Skin epidermis (tissue), 12 donors: ENCODE results near the gene BCR.
"Not testable (repeated sequence)": the region's sequence is repeated elsewhere in the genome, so short reads cannot be mapped to it uniquely, and the experiment has no call there.

Source experiments
- H3K27ac ChIP-seq, 21 experiments: fragments of 200-600 bp; sonication (generic) in 11 of 21; one replicate each; pipeline ENCODE4 v1.5.0; 2020; ENCODE audit warnings: mild to moderate bottlenecking in 3 of 21, inconsistent platforms in 2 of 21, moderate library complexity in 2 of 21
- H3K4me3 ChIP-seq, 7 experiments: fragments of 200-600 bp; sonication (generic) in 2 of 7; one replicate each; pipeline ENCODE4 v1.5.0; 2020; ENCODE audit warnings: inconsistent platforms in 2 of 7, mild to moderate bottlenecking in 2 of 7, moderate library complexity in 1 of 7

Gene BCR

DNA sequence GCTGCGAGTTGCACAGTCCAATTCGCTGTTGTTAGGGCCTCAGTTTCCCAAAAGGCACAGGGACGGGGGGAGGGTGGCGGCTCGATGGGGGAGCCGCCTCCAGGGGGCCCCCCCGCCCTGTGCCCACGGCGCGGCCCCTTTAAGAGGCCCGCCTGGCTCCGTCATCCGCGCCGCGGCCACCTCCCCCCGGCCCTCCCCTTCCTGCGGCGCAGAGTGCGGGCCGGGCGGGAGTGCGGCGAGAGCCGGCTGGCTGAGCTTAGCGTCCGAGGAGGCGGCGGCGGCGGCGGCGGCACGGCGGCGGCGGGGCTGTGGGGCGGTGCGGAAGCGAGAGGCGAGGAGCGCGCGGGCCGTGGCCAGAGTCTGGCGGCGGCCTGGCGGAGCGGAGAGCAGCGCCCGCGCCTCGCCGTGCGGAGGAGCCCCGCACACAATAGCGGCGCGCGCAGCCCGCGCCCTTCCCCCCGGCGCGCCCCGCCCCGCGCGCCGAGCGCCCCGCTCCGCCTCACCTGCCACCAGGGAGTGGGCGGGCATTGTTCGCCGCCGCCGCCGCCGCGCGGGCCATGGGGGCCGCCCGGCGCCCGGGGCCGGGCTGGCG, at the start of gene BCR:
Gene BCR, plus strand, starts transcription at position 209 of the 592 bp plus-strand sequence. CDS start 452 bp downstream, outside the sequence.
- Histone ChIP-seq H3K4me3 (peak within 1 kb of the TSS; percentile 41 to 63 (median 55)), H3K27ac (peak within 1 kb of the TSS in 20 of 21 experiments; percentile 34 to 88 (median 76))

DNA sequence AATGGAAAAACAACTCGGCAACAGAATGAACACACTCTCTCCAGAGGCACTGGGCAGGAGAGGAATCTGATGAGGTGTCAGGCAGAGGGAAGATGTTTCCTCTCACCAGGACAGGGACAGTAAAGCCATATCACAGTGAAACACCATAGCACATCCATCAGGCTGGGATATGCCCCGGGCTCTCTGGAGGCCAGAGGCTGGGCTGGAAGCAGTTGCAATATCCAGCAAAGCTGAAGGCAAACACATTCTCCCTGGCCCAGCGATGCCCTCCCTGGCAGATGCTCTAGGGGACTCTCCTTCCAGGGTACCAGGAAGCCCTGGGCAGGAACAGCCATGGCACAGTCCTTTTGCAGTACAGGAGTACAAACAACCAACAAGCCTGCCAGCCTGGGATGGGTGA, 49.6 kb upstream of the BCR start:
- Histone ChIP-seq H3K4me3 (no peak overlapping the region), H3K27ac (no peak overlapping the region)

DNA sequence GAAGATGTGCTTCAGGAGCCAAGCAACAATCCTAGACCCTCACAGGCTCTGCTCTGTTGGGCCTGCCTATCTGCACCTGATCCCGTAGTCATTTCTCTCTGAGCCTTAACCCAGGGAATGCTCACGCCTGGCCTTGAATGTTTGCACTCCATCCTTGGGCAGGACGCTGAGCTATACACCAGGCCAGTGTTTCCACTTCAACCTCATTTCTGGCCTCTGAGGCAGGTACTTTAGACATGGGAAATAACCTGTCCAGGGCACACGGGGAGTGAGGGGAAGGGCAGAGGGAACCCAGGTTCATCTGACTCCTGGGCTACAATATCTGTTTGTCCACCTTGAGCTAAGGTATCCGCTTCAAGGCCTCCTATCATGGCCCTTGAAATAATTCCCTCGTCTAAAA, 48.4 kb upstream of the BCR start:
- Histone ChIP-seq H3K4me3 (no peak overlapping the region), H3K27ac (no peak overlapping the region)

DNA sequence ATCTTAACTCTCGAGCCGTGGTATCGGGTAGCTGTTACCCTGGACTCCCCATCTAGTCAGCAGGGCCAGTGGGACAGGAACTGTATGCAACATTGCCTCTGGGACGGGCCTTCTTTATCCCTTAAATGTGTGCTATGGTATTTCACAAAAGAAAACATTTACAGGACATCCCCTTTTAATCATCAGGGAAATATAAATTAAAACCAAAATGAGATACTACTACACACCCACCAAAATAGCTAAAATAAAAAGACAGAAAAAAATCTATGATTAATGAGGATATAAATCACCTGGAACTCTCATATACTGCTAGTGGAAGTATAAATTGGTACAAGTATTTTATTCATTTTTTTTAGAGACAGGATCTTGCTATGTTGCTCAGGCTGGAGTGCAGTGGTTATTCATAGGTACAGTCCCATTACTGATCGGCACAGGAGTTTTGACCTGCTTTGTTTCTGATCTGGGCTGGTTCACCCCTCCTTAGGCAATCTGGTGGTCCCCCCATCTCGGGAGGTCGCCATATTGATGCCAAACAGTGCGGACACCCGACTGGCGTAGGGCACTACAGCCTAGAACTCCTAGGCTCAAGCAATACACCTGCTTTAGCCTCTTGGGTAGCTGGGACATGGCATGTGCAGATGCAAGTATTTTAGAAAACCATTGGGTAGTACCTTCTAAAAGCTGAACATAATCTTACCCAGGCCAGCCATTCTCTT, 47.8 kb upstream of the BCR start:
- Histone ChIP-seq H3K27ac (no peak overlapping the region), H3K4me3 (no peak overlapping the region)

DNA sequence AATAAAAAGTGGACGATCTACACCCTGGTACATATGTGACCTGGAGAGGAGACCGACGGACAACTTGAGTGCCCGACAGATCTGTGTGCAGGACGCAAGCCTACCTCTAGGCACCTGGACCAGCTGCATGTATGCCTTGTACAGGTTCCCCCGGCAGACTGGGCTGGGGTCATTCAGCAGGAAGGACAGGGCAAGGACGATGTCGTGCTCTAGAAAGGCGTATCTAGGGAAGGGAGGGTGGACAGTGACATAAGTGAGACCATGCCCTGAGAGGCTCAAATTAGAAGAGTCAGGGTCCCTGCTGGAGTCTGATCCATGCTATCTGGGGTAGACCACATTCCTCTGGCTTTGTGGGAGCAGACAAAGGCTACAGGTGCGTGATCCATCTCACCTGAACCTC, 46.4 kb upstream of the BCR start:
- H3K27ac ChIP-seq, result no peak overlapping the region
- no peak overlapping the region for H3K4me3 ChIP-seq

DNA sequence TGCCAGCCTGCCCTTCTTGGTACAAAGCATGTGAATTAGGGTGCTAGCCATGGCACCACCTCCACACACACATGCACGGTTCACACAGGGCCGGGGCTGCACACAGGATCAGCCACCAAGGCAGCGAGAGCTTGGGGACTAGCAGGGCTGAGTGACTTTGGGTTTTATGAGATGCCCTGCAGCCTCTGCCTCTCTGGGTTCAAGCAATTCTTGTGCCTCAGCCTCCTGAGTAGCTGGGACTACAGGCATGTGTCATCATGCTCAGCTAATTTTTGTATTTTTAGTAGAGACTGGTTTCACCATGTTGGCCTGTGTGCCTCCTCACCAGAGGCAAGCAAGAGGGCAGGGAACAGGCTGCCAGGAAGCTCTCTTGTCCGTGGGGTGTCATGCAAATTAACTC, 43.3 kb upstream of the BCR start:
- not testable (repeated sequence) for H3K4me3 ChIP-seq
- H3K27ac ChIP-seq, result peak overlapping the region in 11 of 21 experiments; percentile 5 to 87 (median 73)

DNA sequence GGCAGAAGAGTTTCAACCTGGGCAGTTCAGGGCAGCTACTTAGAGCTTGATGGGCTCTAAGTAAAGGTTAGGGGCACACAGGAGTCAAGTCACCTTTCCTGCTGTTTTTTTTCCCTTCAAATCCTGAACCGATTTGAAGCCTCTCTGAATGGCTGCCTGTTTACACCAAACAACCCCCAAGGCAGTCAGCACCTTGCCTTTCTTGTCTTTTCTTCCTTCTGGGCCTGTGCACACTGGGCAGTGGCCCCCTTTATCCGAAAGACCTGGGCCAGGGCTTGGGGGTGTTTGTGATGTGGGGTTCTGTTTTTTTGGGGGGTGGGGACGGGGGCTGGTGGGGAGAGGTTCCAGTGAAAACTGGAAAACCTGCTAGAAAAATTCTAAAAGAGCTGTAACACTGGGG, 42.8 kb upstream of the BCR start:
- H3K4me3 ChIP-seq, result no peak overlapping the region
- peak overlapping the region in 19 of 21 experiments; percentile 5 to 87 (median 67) for H3K27ac ChIP-seq

DNA sequence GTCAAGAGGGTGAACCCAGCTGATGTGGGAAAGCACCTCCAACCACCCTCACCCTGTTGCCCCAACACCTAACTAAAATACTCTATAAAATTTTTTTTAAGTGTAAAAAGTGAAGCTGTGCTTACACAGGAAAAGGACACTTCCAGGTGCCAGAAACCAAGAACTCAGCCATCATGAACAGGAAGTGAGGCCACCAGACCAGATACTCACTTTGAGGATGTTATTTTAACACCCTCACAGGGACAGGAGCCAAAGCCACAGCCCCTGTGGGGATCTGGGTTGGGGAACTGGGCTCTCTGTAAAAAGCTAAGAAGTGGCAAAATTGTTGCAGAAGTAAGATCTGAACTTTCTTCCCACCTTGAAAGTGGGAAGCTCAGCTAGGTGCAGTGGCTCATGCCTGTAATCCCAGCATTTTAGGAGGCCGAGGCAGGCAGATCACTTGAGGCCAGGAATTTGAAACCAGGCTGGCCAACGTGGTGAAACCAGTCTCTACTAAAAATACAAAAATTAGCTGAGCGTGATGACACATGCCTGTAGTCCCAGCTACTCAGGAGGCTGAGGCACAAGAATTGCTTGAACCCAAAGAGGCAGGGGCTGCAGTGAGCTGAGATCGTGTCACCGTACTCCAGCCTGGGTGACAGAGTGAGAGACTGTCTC, 42.3 kb upstream of the BCR start:
- Histone ChIP-seq H3K27ac (peak overlapping the region in 20 of 21 experiments; percentile 5 to 87 (median 65)), H3K4me3 (no peak overlapping the region)

DNA sequence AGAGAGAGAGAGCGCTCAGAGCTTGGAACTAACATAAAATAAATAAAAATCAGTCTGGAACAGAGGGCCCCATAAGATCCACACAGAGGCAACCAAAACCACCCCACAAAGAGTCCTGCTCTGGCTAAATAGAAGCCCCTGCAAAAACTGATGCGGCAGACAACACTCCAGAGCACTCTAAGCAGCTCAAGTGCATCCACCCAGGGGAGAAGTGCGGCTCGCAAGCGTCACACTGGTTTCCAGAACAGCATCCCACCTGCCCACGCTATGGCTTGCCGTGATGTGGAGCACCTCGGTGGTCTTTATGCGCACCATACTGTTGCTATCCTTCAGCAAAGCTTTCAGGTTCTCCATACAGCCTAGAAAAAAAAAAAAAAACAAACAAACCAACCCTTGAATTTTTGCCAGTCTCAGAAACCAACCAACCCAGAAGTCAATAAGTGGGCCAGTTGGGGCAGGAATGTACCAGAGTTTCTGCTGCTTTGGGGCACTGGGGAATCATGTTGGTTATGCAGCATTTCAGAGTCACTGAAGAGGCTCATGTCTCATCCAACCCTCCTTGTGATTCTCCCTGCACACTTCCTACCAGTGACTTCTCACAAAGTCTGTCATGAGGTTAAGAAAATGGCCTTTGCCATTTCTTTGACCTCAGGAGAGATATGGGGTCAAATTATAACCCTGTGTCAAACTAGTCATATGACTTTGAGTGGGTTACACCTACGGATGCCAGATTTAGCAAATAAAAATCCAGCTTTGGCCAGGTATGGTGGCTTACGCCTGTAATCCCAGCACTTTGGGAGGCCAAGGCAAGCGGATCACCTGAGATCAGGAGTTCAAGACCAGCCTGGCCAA, 41.5 kb upstream of the BCR start:
- Histone ChIP-seq H3K4me3 (no peak overlapping the region), H3K27ac (peak overlapping the region in 18 of 21 experiments; percentile 5 to 87 (median 67))

DNA sequence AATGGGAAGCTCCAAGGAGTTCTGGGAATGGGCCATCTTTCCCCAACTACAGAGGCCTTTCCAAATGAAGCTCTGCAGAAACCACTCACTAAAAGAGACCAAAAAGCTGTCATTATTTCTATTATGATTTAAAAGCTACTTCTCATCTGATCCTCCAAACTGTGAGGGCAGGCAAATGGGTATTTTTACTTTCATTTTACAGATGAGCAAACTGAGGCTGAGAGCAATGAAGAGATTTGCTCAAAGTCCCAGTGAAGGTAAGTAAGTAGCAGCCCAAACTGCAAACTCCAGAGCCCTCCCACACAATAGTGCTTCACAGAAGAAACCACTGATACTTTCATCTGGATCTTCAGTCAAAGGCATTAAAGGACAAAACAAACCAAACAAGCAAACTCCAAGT, 39.9 kb upstream of the BCR start:
- H3K4me3 ChIP-seq, result no peak overlapping the region
- H3K27ac ChIP-seq, result peak overlapping the region in 1 of 21 experiments; percentile 27

DNA sequence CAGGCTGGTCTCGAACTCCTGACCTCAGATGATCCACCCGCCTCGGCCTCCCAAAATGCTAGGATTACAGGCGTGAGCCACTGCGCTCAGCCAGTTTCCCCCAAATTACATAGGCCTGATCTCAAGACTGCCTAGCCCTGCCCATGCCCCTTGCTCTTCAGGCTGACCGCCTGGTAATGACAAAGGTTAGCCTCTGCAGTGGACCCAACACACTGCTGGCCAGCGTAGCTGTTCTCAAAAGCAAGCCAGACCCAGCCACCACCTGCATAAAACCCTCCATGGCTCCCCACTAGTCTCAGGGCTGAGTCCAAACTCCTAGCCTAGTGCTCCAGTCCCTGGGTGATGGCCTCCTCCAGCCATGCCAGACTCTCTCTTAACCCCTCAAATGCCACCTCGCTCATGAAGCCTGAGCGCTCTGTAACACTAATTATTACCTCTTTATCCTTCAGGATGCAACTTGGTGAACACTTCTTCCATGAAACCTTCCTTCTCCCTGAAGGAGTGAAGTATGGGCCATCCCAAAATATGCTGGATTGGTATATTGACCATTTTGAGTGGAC, 37.7 kb upstream of the BCR start:
- peak overlapping the region in 13 of 21 experiments; percentile 14 to 78 (median 59) for H3K27ac ChIP-seq
- peak overlapping the region in 2 of 7 experiments; percentile 14 to 22 for H3K4me3 ChIP-seq

DNA sequence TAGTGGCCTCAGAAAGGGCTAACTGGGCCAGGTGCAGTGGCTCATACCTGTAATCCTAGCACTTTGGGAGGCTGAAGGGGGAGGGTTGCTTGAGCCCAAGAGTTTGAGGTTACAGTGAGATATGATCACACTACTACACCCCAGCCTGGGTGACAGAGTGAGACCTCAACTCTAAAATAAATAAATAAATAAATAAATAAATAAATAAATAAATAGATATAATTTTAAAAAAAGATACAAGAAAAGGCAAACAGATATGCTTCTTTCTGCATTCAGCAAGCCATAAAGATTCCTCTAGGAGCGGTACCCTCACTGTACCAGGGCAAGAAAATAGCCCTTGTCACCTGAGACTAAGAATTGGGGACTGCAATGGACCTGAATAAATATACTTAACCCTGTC, 37.2 kb upstream of the BCR start:
- no peak overlapping the region for H3K27ac ChIP-seq
- H3K4me3 ChIP-seq, result no peak overlapping the region

DNA sequence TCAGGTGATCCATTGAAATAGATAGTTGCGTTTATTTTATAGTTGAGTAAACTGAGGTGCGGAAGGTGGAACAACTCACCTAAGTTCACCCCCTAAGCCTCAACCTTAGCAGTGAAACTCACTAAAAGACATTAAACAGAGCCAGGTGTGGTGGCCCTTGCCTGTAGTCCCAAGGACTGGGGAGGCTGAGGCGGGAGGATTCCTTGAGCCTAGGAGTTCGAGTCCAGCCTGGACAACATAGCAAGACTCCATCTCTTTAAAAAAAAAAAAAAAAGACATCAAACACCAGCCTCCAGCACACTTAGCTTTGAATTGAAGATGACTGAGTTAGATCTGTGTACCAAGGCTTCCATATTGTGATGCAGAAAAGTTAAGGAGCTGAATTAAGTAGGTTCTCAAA, 35.9 kb upstream of the BCR start:
- H3K4me3 ChIP-seq, result peak overlapping the region in 3 of 7 experiments; percentile 27 to 44 (median 36)
- peak overlapping the region in 7 of 21 experiments; percentile 16 to 71 (median 30) for H3K27ac ChIP-seq

DNA sequence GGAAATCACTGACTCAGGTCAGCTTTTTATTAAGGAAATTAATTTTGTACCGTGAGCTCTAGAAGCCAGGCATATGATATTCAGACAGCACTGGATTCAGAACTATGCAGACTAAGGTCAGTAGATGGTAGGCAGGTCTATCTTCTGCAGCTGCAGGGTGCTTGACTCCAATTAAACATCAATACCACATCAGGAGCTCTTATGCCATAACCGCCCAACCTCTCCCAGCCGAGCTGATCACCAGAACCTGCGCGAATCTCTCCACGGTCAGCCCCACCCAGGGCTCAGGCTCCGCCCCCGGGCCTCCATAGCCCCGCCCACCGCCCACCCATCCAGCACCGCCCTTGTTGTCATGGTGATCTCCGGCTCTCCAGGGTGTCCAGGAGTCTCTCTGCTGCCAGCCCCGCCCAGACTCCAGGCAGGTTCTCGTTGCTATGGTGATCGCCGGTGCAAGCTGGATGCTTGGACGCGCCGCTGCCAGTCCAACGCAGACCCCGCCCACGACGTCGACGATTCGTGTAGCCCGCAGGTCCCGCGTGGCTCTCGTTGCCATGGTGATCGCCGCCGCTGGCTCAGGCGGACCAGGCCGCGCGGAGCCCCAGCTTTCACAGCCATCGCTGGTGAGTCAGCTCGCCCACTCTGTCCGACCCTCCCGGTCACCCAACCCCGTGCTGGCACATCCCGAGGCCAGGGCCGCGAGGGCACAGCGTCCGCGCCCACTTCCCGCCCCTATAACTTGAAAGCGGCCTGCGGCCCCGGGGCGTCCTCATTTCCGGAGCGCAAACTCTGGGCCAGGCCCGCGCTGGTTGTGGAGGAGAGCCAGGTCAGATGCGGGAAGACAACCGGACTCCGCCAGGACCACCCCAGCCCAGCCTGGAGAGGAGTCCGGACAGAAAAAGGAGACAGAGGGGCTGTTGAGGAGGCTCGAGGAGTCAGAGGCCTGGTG, 35.1 kb upstream of the BCR start, which contains the start of gene RAB36:
Gene RAB36, plus strand, starts transcription at position 546 of the 946 bp plus-strand sequence. CDS start 1,140 bp downstream, outside the sequence.
- Histone ChIP-seq H3K4me3 (peak within 1 kb of the TSS; percentile 25 to 44 (median 30)), H3K27ac (peak within 1 kb of the TSS in 18 of 21 experiments; percentile 16 to 81 (median 67))

DNA sequence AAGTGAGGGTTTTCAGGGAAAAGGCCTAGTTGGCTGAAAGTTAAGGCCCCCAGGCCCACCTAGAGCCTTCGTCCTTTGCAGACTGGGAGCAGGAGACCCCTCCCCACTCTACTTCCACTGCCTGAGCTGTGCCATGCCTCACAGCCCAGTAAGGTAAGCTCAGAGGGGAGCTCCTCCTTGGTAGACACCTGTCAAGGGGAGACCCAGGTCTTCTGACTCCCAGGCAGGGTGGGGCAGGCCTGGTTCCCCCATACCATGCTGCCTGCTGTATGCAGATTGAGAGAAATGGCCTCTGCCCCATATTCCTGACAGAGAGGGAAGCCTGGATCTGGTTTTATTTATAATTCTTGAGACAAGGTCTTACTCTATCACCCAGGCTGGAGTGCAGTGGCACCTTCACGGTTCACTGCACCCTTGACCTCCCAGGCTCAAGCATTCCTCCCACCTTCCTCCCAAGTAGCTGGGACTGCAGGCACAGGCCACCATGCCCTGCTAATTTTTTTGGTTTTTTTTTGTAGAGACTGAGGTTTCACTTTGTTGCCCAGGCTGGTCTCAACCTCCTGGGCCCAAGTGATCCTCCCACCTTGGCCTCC, 34.3 kb upstream of the BCR start:
- H3K27ac ChIP-seq, result peak overlapping the region in 18 of 21 experiments; percentile 16 to 81 (median 58)
- H3K4me3 ChIP-seq, result peak overlapping the region; percentile 25 to 44 (median 30)

DNA sequence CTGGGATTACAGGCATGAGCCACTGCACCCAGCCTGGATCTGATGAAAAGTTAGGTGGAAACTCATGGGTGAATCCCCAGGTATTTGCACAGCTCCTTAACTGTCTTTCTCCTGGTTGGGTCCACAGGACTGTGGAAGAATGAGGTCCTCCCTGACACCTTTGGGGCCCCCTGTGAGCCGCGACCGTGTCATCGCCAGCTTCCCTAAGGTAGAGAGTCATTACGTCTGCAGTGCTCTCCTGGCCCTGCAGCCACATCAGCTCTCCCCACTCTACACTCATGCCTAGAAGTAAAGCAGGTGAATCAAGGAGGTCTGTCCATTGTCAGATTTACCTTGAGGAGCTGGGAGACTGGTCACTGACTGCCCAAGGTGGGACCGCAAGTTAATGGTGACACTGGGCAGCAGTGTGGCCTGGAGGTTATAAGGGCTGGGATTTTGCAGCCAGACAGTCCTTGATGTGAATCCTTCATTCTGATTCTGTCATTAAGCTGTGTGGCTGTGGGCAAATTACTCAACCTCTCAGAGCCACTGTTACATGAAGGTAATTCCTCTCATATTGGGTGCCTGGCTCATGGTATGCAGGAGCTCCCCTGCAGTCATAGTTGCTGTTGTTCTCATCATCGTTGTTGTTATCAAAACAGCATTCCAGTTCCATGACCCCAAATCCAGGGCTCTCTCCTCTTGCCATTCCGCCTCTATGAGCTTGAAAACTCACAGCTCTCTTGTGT, 33.7 kb upstream of the BCR start:
- peak overlapping the region in 3 of 21 experiments; percentile 65 to 78 (median 75) for H3K27ac ChIP-seq
- no peak overlapping the region for H3K4me3 ChIP-seq
